Uterus (tissue), 2 donors: ENCODE measurements around the gene OVAAL.

Source experiments
- CTCF ChIP-seq, 4 experiments: fragments of 200-600 bp in 2 of 4; fragments of 450-650 bp in 2 of 4; sonication (generic) in 2 of 4; IDR thresholded peaks; one replicate each; pipeline ENCODE4 v1.5.1; 2016 to 2019; ENCODE audit warnings: antibody characterized with exemption in 4 of 4, mild to moderate bottlenecking in 2 of 4, moderate library complexity in 1 of 4
- POLR2A ChIP-seq, 2 donors: fragments of 450-650 bp; IDR thresholded peaks; one replicate each; pipeline ENCODE4 v1.6.1; 2016; ENCODE audit warnings: antibody characterized with exemption in 2 of 2, mild to moderate bottlenecking in 1 of 2, moderate library complexity in 1 of 2

- no peak for TF ChIP-seq CTCF (IDR thresholded peaks at IDR 0.05)
- no peak for TF ChIP-seq POLR2A (IDR thresholded peaks at IDR 0.05)
Observed at GRCh38 chr1:180571060-180571831, 12.5 kb downstream of the OVAAL start.
